A673 (cell line): ENCODE results near the gene CNDP1. TPM values are rescaled to one million over a fixed set of nuclear protein-coding genes. Genes with fewer than 3 reads are reported as not detected.

ENCODE experiments used
- BruUV-seq: library from RNA; stranded (reverse); fragments of 400-500 nt; replicated peaks from 2 replicates; lab custom pipeline; 2021; lab: Mats Ljungman, UMichigan
- CTCF ChIA-PET: fragments of 300-600 bp; sonication (Branson Sonifier 250); formaldehyde crosslinking; loops from one replicate; lab custom pipeline; 2022; ENCODE audit warnings: antibody characterized with exemption; lab: Charles Lee
- POLR2A ChIA-PET: fragments of 300-600 bp; sonication (Branson Sonifier 250); formaldehyde crosslinking; loops from one replicate; lab custom pipeline; 2022; ENCODE audit warnings: antibody characterized with exemption; ENCODE audit not compliant: low non-redundant PET; lab: Charles Lee
- DNase-seq: peaks from one replicate; pipeline ENCODE4 v3.0.0-alpha.2; 2015; ENCODE audit warnings: low spot score
- H3K27ac ChIP-seq: fragments of 200-600 bp; sonication (generic); 2 replicates; pipeline ENCODE4 v1.5.1; 2016; ENCODE audit warnings: mixed run types, low read depth, mild to moderate bottlenecking, mixed read lengths, antibody characterized with exemption, low read length; ENCODE audit not compliant: poor library complexity, severe bottlenecking
- H3K27me3 ChIP-seq: fragments of 200-600 bp; sonication (generic); replicated peaks from 2 replicates; pipeline ENCODE4 v1.6.1; 2017; ENCODE audit warnings: mixed run types, low read depth, mild to moderate bottlenecking, mixed read lengths, antibody characterized with exemption, low read length; ENCODE audit not compliant: insufficient read depth, poor library complexity
- H3K36me3 ChIP-seq: fragments of 200-600 bp; sonication (generic); 2 replicates; pipeline ENCODE4 v1.6.1; 2016; ENCODE audit warnings: mixed run types, mild to moderate bottlenecking, mixed read lengths, antibody characterized with exemption, low read length; ENCODE audit not compliant: insufficient read depth, poor library complexity, severe bottlenecking
- H3K4me1 ChIP-seq: fragments of 200-600 bp; sonication (generic); 2 replicates; pipeline ENCODE4 v1.6.1; 2017; ENCODE audit warnings: mixed run types, mild to moderate bottlenecking, mixed read lengths, antibody characterized with exemption, low read length; ENCODE audit not compliant: insufficient read depth, poor library complexity, severe bottlenecking
- H3K4me3 ChIP-seq: fragments of 200-600 bp; sonication (generic); 2 replicates; pipeline ENCODE4 v1.5.1; 2016; ENCODE audit warnings: low read depth, mixed run types, mild to moderate bottlenecking, mixed read lengths, low read length; ENCODE audit not compliant: poor library complexity, severe bottlenecking
- H3K9me3 ChIP-seq: fragments of 200-600 bp; sonication (generic); 2 replicates; pipeline ENCODE4 v1.6.1; 2016; ENCODE audit warnings: mixed run types, low read depth, mild to moderate bottlenecking, mixed read lengths, antibody characterized with exemption, low read length; ENCODE audit not compliant: poor library complexity, severe bottlenecking
- CTCF ChIP-seq: fragments of 300-800, 200-600 bp; sonication (generic); conservative IDR thresholded peaks from 2 replicates; pipeline ENCODE4 v1.5.1; 2017; ENCODE audit warnings: low read depth, mild to moderate bottlenecking, antibody characterized with exemption, low read length, moderate library complexity, mixed read lengths
- EZH2 ChIP-seq: fragments of 200-600 bp; sonication (generic); IDR thresholded peaks from 2 replicates; pipeline ENCODE4 v1.6.1; 2017; ENCODE audit warnings: borderline replicate concordance, low read depth, mild to moderate bottlenecking, mixed read lengths, antibody characterized with exemption, low read length; ENCODE audit not compliant: poor library complexity, severe bottlenecking
- intact Hi-C: fragments of 100-400 bp; cut with micrococcal nuclease; formaldehyde crosslinking; loops from one replicate; pipeline ENCODE4 v1.10.0; 2022; ENCODE audit not compliant: unreplicated experiment
- total RNA-seq: library from RNA; stranded (reverse); gene quantifications from 2 replicates; pipeline ENCODE4 v1.2.3, GENCODE V29; 2021

The CNDP1 gene
- total RNA-seq, 1 experiment from 2014 or later: not detected

- Histone ChIP-seq H3K9me3 (no peaks in the 10 kb centered on the region), H3K4me1 (no peaks in the 10 kb centered on the region), H3K4me3 (no peak overlapping the region), H3K27me3 (no peaks in the 10 kb centered on the region), H3K36me3 (no peaks in the 10 kb centered on the region), H3K27ac (no peak overlapping the region)
- BruUV-seq: no TSS peak
- DNase-seq: no peak
- intact Hi-C loops: no loop called here
- CTCF ChIA-PET: no interaction called here
- no peak for TF ChIP-seq EZH2
- no peak for TF ChIP-seq CTCF
- POLR2A ChIA-PET: no interaction called here
These were observed 11.7 kb downstream of the CNDP1 start for GRCh38 chr18:74546007-74546406.

GRCh38 chr18:74546751-74547530, 12.6 kb downstream of the CNDP1 start:
- no peak for DNase-seq
- no TSS peak for BruUV-seq
- no peak overlapping the region for H3K27ac ChIP-seq
- ChIA-PET CTCF (no interaction called here), POLR2A (no interaction called here)
- H3K27me3 ChIP-seq: no peaks in the 10 kb centered on the region
- TF ChIP-seq CTCF: no peak
- TF ChIP-seq EZH2: no peak
- H3K9me3 ChIP-seq: no peaks in the 10 kb centered on the region
- no peaks in the 10 kb centered on the region for H3K36me3 ChIP-seq
- H3K4me1 ChIP-seq: no peaks in the 10 kb centered on the region
- no peak overlapping the region for H3K4me3 ChIP-seq
- intact Hi-C loops: no loop called here

GRCh38 chr18:74547860-74548259, 13.6 kb downstream of the CNDP1 start:
- intact Hi-C loops: no loop called here
- no peak overlapping the region for H3K4me3 ChIP-seq
- ChIA-PET CTCF (no interaction called here), POLR2A (no interaction called here)
- no peaks in the 10 kb centered on the region for H3K36me3 ChIP-seq
- peaks cover 5% of the 10 kb centered on the region for H3K27me3 ChIP-seq
- no peaks in the 10 kb centered on the region for H3K9me3 ChIP-seq
- no TSS peak for BruUV-seq
- no peak for DNase-seq
- H3K4me1 ChIP-seq: no peaks in the 10 kb centered on the region
- TF ChIP-seq CTCF (no peak), EZH2 (no peak)
- no peak overlapping the region for H3K27ac ChIP-seq
